HEK293 (cell line): ENCODE results near the gene HLA-E.

Source experiments
- BCL11A ChIP-seq: fragments of 450-650 bp; formaldehyde crosslinking; IDR thresholded peaks from 2 replicates; pipeline ENCODE4 v1.5.1; 2016; ENCODE audit warnings: low read depth, missing biosample characterization, missing genetic modification characterization
- EGR2 ChIP-seq: fragments of 450-650 bp; formaldehyde crosslinking; IDR thresholded peaks from 2 replicates; pipeline ENCODE4 v1.5.1; 2016; ENCODE audit warnings: low read depth, missing biosample characterization, missing genetic modification characterization
- GLIS1 ChIP-seq: fragments of 450-650 bp; formaldehyde crosslinking; IDR thresholded peaks from 2 replicates; pipeline ENCODE4 v1.5.1; 2016; ENCODE audit warnings: missing biosample characterization, missing genetic modification characterization
- GLIS2 ChIP-seq: fragments of 450-650 bp; formaldehyde crosslinking; IDR thresholded peaks from 2 replicates; pipeline ENCODE4 v1.5.1; 2016; ENCODE audit warnings: missing biosample characterization, missing genetic modification characterization
- IKZF3 ChIP-seq: fragments of 450-650 bp; IDR thresholded peaks from 2 replicates; pipeline ENCODE4 v1.5.0; 2018; ENCODE audit warnings: missing biosample characterization, mild to moderate bottlenecking, missing genetic modification characterization, moderate library complexity
- KLF8 ChIP-seq: fragments of 450-650 bp; formaldehyde crosslinking; IDR thresholded peaks from 2 replicates; pipeline ENCODE4 v1.5.1; 2016; ENCODE audit warnings: missing biosample characterization, missing genetic modification characterization
- MZF1 ChIP-seq: fragments of 450-650 bp; formaldehyde crosslinking; IDR thresholded peaks from 2 replicates; pipeline ENCODE4 v1.5.1; 2017; ENCODE audit warnings: missing biosample characterization, missing genetic modification characterization, borderline replicate concordance
- PRDM10 ChIP-seq: fragments of 450-650 bp; formaldehyde crosslinking; IDR thresholded peaks from 2 replicates; pipeline ENCODE4 v1.5.1; 2016; ENCODE audit warnings: missing biosample characterization, missing genetic modification characterization
- SCRT1 ChIP-seq: fragments of 450-650 bp; formaldehyde crosslinking; IDR thresholded peaks from 2 replicates; pipeline ENCODE4 v1.5.1; 2016; ENCODE audit warnings: missing biosample characterization, missing genetic modification characterization, borderline replicate concordance
- WT1 ChIP-seq: fragments of 450-650 bp; formaldehyde crosslinking; IDR thresholded peaks from 2 replicates; pipeline ENCODE4 v1.5.1; 2016; ENCODE audit warnings: missing biosample characterization, missing genetic modification characterization
- ZEB2 ChIP-seq: fragments of 450-650 bp; formaldehyde crosslinking; IDR thresholded peaks from 2 replicates; pipeline ENCODE4 v1.5.1; 2016; ENCODE audit warnings: missing biosample characterization, missing genetic modification characterization
- ZFP41 ChIP-seq: fragments of 450-650 bp; formaldehyde crosslinking; IDR thresholded peaks from 2 replicates; pipeline ENCODE4 v1.5.1; 2016; ENCODE audit warnings: missing biosample characterization, missing genetic modification characterization, borderline replicate concordance
- ZIC2 ChIP-seq: fragments of 450-650 bp; formaldehyde crosslinking; IDR thresholded peaks from 2 replicates; pipeline ENCODE4 v1.5.1; 2016; ENCODE audit warnings: missing biosample characterization, missing genetic modification characterization
- ZNF114 ChIP-seq: fragments of 450-650 bp; formaldehyde crosslinking; IDR thresholded peaks from 2 replicates; pipeline ENCODE4 v1.5.0; 2017; ENCODE audit warnings: missing biosample characterization, missing genetic modification characterization
- ZNF146 ChIP-seq: fragments of 450-650 bp; formaldehyde crosslinking; IDR thresholded peaks from 2 replicates; pipeline ENCODE4 v1.5.1; 2016; ENCODE audit warnings: missing biosample characterization, missing genetic modification characterization
- ZNF155 ChIP-seq: fragments of 450-650 bp; formaldehyde crosslinking; IDR thresholded peaks from 2 replicates; pipeline ENCODE4 v1.5.1; 2016; ENCODE audit warnings: missing biosample characterization, missing genetic modification characterization
- ZNF175 ChIP-seq: fragments of 450-650 bp; formaldehyde crosslinking; IDR thresholded peaks from 2 replicates; pipeline ENCODE4 v1.5.1; 2016; ENCODE audit warnings: missing biosample characterization, missing genetic modification characterization
- ZNF202 ChIP-seq: fragments of 450-650 bp; formaldehyde crosslinking; IDR thresholded peaks from 2 replicates; pipeline ENCODE4 v1.5.1; 2016; ENCODE audit warnings: missing biosample characterization, missing genetic modification characterization, borderline replicate concordance
- ZNF221 ChIP-seq: fragments of 450-650 bp; formaldehyde crosslinking; IDR thresholded peaks from 2 replicates; pipeline ENCODE4 v1.5.1; 2017; ENCODE audit warnings: missing biosample characterization, missing genetic modification characterization, borderline replicate concordance
- ZNF423 ChIP-seq: fragments of 450-650 bp; formaldehyde crosslinking; IDR thresholded peaks from 2 replicates; pipeline ENCODE4 v1.5.1; 2016; ENCODE audit warnings: missing biosample characterization, missing genetic modification characterization
- ZNF48 ChIP-seq: fragments of 450-650 bp; formaldehyde crosslinking; IDR thresholded peaks from 2 replicates; pipeline ENCODE4 v1.5.1; 2016; ENCODE audit warnings: missing biosample characterization, missing genetic modification characterization
- ZNF610 ChIP-seq: fragments of 450-650 bp; formaldehyde crosslinking; IDR thresholded peaks from 2 replicates; pipeline ENCODE4 v1.5.1; 2016; ENCODE audit warnings: missing biosample characterization, missing genetic modification characterization, borderline replicate concordance
- ZNF623 ChIP-seq: fragments of 450-650 bp; formaldehyde crosslinking; IDR thresholded peaks from 2 replicates; pipeline ENCODE4 v1.5.1; 2016; ENCODE audit warnings: missing biosample characterization, missing genetic modification characterization
- ZNF624 ChIP-seq: fragments of 450-650 bp; formaldehyde crosslinking; IDR thresholded peaks from 2 replicates; pipeline ENCODE4 v1.5.1; 2017; ENCODE audit warnings: missing biosample characterization, missing genetic modification characterization
- ZNF639 ChIP-seq: fragments of 450-650 bp; formaldehyde crosslinking; IDR thresholded peaks from 2 replicates; pipeline ENCODE4 v1.5.1; 2016; ENCODE audit warnings: missing biosample characterization, missing genetic modification characterization
- ZNF670 ChIP-seq: fragments of 450-650 bp; formaldehyde crosslinking; IDR thresholded peaks from 2 replicates; pipeline ENCODE4 v1.5.1; 2016; ENCODE audit warnings: missing biosample characterization, missing genetic modification characterization, low read depth
- TF ChIP-seq, protein P1 (sequence below): fragments of 450-650 bp; IDR thresholded peaks from 2 replicates; pipeline ENCODE4 v1.5.1; 2018; ENCODE audit warnings: missing biosample characterization, mild to moderate bottlenecking, missing genetic modification characterization
- TF ChIP-seq, protein P2 (sequence below): fragments of 450-650 bp; formaldehyde crosslinking; IDR thresholded peaks from 2 replicates; pipeline ENCODE4 v1.5.1; 2016; ENCODE audit warnings: missing biosample characterization, missing genetic modification characterization
- TF ChIP-seq, protein P3 (sequence below): fragments of 450-650 bp; formaldehyde crosslinking; IDR thresholded peaks from 2 replicates; pipeline ENCODE4 v1.5.1; 2017; ENCODE audit warnings: missing biosample characterization, missing genetic modification characterization
- TF ChIP-seq, protein P4 (sequence below): fragments of 450-650 bp; formaldehyde crosslinking; IDR thresholded peaks from 2 replicates; pipeline ENCODE4 v1.5.1; 2017; ENCODE audit warnings: missing biosample characterization, mild to moderate bottlenecking, missing genetic modification characterization, moderate library complexity

The HLA-E gene

GRCh38 chr6:30453508-30454116, 35.7 kb upstream of the HLA-E start (continued):
- TF ChIP-seq GLIS2 (tag by site-specific recombination) (no peak), ZNF423 (tag by site-specific recombination) (no peak), WT1 (tag by site-specific recombination) (peak; percentile 51; the same call in 1 of the 2 replicates), KLF8 (tag by site-specific recombination) (0 out of 2 replicates have a peak, but pooled peaks have one; percentile 38), ZNF155 (tag by site-specific recombination) (no peak), ZNF623 (tag by site-specific recombination) (no peak), ZNF202 (tag by site-specific recombination) (no peak), ZNF221 (tag by site-specific recombination) (no peak), ZEB2 (no peak), ZNF639 (tag by site-specific recombination) (no peak), IKZF3 (tag by site-specific recombination) (peak; percentile 81), ZIC2 (tag by site-specific recombination) (no peak), ZNF48 (tag by site-specific recombination) (no peak), SCRT1 (tag by site-specific recombination) (no peak), ZFP41 (tag by site-specific recombination) (no peak), ZNF610 (tag by site-specific recombination) (peak; percentile 73), ZNF146 (tag by site-specific recombination) (no peak), ZNF175 (tag by site-specific recombination) (no peak), ZNF670 (tag by site-specific recombination) (no peak), ZNF114 (tag by site-specific recombination) (no peak), PRDM10 (tag by site-specific recombination) (peak; percentile 52; the same call in 1 of the 2 replicates), MZF1 (tag by site-specific recombination) (peak; percentile 79; the same call in 1 of the 2 replicates), BCL11A (tag by site-specific recombination) (no peak), ZNF624 (no peak), GLIS1 (tag by site-specific recombination) (peak; percentile 29; the same call in 1 of the 2 replicates), EGR2 (no peak)
- TF ChIP-seq, protein P1, sequence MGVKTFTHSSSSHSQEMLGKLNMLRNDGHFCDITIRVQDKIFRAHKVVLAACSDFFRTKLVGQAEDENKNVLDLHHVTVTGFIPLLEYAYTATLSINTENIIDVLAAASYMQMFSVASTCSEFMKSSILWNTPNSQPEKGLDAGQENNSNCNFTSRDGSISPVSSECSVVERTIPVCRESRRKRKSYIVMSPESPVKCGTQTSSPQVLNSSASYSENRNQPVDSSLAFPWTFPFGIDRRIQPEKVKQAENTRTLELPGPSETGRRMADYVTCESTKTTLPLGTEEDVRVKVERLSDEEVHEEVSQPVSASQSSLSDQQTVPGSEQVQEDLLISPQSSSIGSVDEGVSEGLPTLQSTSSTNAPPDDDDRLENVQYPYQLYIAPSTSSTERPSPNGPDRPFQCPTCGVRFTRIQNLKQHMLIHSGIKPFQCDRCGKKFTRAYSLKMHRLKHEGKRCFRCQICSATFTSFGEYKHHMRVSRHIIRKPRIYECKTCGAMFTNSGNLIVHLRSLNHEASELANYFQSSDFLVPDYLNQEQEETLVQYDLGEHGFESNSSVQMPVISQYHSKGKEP (tag by site-specific recombination), result no peak
- TF ChIP-seq, protein P2, sequence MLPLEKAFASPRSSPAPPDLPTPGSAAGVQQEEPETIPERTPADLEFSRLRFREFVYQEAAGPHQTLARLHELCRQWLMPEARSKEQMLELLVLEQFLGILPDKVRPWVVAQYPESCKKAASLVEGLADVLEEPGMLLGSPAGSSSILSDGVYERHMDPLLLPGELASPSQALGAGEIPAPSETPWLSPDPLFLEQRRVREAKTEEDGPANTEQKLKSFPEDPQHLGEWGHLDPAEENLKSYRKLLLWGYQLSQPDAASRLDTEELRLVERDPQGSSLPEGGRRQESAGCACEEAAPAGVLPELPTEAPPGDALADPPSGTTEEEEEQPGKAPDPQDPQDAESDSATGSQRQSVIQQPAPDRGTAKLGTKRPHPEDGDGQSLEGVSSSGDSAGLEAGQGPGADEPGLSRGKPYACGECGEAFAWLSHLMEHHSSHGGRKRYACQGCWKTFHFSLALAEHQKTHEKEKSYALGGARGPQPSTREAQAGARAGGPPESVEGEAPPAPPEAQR (tag by site-specific recombination), result no peak
- TF ChIP-seq, protein P3, sequence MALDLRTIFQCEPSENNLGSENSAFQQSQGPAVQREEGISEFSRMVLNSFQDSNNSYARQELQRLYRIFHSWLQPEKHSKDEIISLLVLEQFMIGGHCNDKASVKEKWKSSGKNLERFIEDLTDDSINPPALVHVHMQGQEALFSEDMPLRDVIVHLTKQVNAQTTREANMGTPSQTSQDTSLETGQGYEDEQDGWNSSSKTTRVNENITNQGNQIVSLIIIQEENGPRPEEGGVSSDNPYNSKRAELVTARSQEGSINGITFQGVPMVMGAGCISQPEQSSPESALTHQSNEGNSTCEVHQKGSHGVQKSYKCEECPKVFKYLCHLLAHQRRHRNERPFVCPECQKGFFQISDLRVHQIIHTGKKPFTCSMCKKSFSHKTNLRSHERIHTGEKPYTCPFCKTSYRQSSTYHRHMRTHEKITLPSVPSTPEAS, result no peak
- TF ChIP-seq, protein P4, sequence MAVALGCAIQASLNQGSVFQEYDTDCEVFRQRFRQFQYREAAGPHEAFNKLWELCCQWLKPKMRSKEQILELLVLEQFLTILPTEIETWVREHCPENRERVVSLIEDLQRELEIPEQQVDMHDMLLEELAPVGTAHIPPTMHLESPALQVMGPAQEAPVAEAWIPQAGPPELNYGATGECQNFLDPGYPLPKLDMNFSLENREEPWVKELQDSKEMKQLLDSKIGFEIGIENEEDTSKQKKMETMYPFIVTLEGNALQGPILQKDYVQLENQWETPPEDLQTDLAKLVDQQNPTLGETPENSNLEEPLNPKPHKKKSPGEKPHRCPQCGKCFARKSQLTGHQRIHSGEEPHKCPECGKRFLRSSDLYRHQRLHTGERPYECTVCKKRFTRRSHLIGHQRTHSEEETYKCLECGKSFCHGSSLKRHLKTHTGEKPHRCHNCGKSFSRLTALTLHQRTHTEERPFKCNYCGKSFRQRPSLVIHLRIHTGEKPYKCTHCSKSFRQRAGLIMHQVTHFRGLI (tag by site-specific recombination), result no peak
